Stimulated activated CD4-positive, alpha-beta T cell treated with anti-CD3 and anti-CD28 coated beads, Interleukin-4, amount 100 ng/mL, for 4 hours (primary cell): ENCODE data around the gene MIB1.
"Not testable (repeated sequence)": the region's sequence is repeated elsewhere in the genome, so short reads cannot be mapped to it uniquely, and the experiment has no call there.

Source experiments
- DNase-seq, 2 experiments: peaks; one replicate each; pipeline ENCODE4 v3.0.0-alpha.2; 2020

MIB1 gene

DNA sequence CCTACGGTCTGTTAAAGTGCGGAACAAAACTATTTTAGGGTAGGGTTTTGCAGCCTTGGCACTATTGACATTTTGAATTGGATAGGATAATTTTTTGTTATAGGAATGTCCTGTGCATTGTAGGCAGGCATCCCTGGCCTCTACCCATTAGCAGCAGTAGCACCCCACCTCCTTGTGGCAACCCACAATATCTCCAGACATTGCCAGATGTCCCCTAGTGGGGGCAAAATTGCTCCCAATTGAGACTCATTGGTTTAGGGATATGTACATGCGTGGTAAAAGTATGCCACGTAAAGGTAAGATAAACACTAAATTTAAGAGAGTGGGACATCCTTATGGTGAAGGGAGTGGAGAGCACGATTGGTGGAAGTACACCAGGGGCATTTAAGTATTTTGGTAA lies 4.6 kb downstream of the MIB1 start:
- no peak for DNase-seq

DNA sequence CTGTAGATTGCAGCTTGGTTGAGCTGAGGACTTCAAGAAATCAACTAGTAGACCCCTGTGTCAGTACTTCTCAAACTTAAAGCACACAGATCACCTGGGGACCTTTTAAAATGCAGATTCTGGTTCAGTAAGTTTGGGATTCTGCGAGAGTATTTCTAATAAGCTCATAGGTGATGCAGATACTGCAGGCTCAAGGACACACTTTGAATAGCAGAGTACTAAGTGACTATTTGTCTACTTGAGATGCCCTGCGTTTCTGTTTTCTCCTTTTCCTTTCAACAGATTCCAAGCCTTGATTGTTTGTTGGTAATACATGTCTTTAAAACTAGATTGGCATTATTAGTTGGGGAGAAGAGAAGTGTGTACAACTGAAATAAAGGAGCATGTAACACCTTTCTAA lies 6.7 kb downstream of the MIB1 start:
- DNase-seq, result no peak

DNA sequence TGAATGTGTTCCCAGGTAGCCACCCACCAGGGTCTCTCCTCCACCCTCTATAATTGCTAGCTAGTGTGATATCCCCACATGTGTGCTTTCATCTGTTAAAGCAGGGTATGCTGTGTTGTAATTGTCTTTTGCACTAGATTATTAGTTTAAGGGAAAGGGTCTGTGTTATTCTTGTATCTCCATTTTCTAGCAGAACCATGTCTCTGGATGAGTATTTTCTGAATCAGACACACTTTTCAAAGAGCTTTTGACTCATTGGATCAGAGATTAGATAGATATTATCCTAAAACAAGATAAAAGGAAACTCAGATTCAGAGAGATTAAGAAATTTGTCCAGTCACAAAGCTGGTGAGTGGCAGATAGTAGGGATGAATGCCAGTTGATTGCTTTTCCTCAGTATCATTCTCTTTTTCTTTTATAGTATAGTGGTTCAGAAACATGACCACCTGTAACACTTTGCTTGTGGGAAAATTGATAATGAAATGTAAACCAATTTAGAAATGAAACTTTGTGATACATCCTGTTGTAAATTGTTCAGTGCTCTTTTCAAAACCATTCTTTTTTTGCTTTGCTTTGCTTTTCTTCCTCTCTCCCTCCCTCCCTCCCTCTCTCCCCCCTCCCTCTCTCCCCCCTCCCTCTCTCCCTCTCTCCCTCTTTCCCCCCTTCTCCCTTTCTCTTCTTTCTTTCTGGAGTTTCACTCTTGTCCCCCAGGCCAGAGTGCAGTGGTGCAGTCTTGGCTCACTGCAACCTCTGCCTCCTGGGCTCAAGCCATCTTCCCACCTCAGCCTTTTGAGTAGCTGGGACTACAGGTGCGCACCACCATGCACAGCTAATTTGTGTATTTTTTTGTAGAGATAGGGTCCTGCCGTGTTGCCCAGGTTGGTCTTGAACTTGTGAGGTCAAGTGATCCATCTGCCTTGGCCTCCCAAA lies 7.4 kb downstream of the MIB1 start:
- DNase-seq, result no peak

DNA sequence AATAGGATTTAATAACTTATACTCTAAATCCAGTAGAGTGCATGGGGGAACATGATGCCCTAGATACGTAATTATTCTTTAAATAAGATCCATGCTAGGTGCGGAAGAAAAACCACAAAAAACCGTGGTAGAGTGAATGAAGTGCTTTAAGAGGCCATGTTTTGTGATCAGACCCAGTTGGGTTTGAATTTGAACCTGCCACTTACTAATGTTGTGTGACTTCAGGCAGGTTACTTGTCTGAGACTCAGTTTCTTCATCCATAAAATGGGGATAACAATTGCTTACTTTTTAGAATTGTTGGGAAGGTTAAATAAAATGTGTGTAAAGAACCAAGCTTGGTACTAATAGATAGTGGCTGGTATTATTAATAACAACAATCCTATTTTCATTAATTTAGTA lies 17.2 kb downstream of the MIB1 start:
- no peak for DNase-seq

DNA sequence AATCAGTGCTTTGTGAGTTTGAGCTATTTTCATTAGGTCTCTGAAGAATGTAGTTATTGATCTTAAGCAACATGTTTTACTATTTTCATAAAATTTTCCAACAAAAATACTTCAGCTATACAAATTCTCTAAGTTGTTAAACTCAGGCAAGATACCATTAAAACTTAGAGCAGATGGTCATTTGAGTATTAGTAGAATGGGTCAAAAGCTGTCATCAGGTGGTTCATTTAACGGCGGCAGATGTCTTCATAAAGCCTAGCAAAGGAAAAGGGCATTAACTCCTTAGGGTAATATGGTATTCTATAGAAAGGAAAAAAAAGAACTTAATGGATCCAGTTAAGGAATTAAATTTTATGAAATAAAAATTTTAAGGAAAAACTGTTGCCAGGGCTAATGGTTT lies 19.2 kb downstream of the MIB1 start:
- no peak for DNase-seq

DNA sequence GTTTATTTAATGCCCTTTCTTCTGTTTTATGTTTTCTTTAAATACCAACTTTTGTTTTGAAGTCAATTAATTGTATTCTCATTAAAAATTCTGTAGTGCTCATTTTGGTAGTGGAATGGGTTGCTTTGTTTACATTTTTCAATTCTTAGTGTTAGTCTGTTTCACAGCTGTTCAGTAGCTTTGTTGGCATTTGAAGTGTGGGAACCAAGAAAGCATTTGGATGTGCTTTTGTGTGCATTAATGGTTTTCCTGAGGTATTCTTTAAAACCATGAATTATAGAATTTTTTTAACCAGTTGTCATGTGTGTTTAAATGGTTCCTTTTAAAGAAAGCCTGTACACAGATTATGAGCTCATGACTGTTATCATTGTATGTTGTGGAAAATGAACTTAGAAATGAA lies 19.7 kb downstream of the MIB1 start:
- no peak for DNase-seq

DNA sequence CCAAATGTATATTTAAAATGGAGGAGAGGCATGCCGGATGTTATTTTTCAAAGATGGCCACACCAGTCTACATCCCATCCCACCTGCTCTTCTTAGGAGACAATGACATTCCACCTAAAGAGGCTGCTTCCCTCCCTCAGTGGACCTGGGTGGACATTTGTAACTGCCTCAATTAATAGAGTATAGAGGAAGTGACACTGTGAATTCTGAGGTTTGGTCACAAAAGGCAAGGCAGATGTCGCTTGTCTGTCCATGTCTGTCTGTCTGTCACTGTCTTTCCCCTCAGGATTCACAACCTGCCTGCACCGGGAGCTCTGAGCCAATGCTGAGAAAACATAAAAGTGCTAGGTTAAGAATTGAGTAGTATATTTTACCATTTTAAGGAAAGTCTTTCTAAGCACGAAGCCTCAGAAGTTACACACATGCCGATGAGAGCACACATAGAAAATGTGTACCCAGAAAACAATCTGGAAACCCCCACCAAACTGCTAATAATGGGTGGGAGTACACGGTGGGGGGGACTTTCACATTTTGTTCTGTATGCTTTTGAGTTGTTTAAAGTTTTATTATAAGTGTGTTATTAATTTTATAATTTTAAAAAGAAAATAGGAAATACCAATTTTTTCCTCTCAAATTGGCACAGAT lies 21.0 kb downstream of the MIB1 start:
- no peak for DNase-seq

DNA sequence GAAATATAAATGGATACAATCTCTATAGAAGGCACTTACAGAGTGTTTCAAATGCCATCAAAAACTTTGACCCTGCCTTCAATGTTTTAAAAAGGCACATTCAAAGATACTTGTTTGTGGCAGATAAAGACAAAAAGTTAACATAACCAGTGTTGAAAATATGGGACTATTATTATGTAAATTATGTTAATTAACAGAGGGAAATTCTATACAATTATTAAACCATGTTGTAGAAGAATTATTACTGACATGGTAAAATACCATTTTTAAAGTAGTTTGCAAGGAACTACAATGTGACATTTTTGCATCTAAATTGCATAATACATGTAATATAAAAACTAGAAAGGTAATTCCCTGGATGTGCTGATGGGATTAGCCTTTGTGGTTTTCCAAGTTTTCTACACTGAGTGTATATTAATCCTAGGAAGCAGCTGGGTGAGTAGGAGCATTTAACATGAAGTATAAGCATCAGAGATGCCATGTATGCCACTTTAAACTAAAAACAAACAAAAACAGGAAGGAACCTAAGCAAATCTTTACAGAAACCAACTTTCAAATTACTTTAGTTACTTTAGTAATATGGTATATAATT lies 21.7 kb downstream of the MIB1 start:
- no peak for DNase-seq

DNA sequence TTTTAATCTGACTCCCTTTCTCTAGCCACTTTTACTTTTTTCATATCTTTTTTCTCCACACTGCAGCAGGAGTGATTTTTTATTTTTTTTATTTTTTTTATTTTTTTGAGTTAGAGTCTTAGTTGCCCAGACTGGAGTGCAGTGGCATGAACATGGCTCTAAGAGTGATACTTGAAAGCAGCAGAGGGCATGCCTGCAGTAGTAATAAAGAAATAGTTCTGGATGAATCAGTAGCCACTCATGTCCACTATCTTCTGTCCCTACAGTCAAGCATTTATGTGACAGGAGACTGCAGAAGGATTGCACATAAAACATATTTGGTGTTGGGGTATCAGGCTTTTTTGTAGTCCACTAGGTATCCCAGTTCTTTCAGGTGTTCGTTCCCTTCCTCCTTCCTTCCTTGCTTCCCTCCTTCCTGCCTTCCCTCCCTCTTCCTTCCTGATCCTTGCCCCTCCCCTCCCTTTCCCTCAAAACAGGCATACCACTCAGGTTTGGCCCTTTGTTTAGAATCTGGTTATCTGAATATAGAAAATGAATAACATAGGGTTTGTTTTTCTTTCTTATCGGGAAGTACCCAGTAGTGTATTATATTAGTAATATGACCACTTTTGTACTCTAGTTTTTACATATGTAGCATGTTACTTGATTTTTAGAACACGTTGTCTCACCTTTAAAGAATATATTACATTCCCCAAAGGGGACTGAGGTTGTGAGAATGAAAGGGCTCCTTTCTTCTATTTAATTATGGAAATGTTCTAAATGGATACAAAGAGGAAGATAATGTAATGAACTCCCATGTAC lies 23.5 kb downstream of the MIB1 start:
- DNase-seq, result no peak

DNA sequence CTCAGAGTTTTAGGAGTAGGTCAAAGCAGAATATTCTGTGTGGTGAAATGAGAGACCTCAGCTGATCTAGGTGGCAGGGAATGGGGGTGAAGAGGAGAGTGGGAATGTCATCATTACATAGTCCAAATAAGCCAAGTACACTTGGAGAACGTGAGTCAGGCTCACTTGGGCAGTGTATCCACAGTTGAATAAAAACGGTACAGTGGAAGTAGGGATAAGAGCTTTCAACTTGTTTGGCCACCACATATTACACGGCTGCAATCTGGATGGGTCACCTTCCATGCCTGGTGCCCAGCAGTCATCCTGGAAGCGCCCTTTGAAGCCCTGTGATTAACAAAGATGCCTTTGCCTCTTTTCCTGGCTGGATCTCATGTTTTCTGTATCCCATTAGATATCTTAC lies 28.6 kb downstream of the MIB1 start:
- DNase-seq, result no peak

DNA sequence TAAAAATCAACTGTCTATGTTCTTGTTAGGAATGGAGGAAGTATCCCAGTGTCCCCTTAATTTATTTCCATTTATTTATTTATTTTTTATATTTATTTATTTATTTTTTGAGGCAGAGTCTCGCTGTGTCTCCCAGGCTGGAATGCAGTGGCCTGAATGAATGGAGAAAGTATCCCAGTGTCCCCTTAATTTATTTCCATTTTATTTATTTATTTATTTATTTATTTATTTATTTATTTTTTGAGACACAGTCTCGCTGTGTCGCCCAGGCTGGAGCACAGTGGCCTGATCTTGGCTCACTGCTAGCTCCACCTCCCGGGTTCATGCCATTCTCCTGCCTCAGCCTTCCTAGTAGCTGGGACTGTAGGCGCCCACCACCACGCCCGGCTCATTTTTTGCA lies 34.1 kb downstream of the MIB1 start:
- DNase-seq, result no peak

DNA sequence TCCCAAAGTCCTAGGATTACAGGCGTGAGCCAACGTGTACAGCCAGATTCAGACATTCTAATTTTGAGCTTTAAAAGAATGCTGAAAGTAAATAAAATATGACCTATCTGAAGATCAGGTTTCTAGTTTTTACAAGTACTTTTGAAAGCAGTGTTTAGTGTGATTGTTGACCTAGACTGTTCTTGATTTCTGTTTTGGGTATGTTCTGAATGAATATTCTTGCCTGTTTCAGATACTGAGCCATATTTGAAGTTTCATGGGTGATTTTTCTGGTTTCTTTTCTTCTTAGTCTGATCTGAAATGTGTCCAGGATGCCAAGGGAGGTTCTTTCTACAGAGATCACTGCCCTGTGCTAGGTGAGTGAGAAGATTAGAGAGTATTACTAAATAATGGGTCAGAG lies 37.2 kb downstream of the MIB1 start:
- DNase-seq, result no peak

DNA sequence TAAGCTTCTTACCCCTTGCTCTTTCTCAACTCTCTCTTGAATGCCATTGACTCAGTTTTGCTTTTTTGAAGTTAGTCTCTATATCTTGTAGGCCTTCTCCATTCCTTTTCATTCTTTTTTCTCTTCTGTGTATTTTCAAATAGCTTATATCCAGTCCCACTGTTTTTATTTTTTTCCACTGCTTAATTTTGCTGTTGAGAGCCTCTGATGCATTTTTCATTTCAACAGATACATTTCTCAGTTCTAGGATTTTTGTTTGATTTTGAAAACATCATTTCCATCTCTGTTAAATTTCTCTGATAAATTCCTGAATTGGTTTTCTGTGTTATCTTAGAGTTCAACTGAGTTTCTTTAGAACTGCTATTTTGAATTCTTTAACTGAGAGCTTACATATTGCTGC lies 45.9 kb downstream of the MIB1 start:
- no peak for DNase-seq

DNA sequence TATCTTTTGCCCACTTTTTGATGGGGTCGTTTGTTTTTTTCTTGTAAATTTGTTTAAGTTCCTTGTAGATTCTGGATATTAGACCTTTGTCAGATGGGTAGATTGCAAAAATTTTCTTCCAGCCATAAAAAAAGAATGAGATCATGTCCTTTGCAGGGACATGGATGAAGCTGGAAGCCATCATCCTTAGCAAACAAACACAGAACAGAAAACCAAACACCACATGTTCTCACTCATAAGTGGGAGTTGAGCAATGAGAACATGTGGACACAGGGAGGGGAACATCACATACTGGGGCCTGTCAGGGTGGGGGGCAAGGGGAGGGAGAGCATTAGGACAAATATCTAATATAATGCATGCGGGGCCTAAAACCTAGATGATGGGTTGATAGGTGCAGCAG lies 55.5 kb downstream of the MIB1 start:
- DNase-seq, result not testable (repeated sequence)

DNA sequence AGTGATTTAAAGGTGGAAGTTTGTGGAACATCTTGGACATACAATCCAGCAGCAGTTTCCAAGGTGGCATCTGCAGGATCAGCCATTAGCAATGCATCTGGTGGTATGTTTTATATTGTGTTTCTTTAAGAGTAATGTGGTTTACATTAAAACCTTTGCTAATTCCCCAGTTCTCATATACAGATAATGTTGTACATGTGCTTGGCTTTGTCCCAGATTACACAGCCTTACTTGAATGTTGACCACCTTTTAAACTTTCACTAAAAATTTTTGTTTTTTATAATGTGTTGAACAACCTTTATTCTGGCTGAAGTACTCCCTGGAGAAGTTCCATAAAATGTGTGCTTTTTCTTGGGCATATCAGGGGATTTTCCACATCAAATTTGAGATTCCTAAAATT lies 57.5 kb downstream of the MIB1 start:
- no peak for DNase-seq

DNA sequence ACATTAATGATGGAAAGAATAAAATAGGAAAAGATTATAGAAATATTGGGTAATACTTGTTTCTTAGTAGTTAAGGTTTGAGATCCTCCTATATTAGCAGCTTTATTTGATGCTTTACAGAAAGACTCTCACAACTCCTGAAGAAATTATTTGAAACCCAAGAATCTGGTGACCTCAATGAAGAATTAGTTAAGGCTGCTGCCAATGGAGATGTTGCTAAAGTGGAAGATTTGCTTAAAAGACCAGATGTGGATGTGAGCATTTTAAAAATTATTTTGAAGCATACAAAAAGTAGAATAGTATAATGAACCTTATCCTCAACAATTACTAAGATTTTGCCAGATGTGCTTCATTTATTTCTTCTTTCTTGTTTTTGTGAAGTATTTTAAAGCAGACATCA lies 59.1 kb downstream of the MIB1 start:
- no peak for DNase-seq

DNA sequence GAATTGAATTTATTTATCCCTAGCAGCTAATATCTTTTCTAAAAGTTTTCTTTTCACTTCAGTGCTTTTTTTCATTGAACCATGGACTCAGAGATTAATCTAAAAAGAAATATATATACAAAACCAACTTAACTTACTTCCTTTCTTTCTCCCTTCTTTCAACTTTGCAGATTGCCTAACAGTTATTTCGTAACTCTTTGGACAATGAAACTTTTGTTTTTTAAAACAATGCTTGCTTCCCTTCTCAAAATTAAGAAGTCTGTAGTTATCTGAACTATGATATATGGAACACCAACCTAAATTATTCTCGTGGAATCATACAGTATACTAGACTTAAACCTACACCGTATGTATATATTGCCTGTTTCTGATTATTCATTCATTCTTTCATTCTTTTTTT lies 62.9 kb downstream of the MIB1 start:
- no peak for DNase-seq

DNA sequence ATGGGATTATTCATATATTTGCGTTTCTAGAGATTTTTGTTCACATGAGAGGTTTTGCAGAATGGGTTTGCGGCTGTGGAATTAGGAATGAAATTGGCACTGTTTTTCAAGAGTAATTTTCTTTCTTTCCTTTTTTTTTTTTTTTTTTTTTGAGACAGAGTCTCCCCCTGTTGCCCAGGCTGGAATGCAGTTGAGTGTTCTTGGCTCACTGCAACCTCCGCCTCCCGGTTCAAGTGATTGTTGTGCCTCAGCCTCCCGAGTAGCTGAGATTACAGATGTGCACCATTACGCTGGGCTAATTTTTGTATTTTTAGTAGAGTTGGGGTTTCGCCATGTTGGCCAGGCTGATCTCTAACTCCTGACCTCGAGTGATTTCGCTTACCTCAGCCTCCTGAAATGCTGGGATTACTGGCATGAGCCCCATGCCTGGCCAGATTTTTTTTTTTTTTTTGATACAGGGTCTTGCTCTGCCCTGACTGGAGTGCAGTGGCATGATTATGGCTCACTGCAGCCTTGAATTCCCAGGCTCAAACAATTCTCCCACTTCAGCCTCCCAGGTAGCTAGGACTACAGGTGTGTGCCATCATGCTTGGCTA lies 65.3 kb downstream of the MIB1 start:
- no peak for DNase-seq

DNA sequence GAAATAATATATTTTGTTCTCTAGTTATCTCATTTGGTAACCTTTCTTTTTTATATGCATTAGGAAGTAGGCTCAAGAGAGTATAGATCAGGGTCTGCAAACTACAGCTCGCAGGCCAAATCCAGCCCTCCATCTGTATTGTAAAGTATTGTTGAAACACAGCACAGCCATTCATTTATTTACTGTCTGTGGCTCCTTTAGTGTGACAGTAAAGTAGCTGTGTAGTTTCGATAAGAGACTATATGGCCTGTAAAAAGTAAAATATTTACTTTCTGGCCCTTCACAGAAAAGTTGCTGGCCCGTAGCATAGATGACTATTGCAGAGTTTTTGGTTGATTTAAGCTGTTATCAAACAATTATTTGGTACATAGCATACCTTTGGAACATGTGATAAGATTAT lies 67.6 kb downstream of the MIB1 start:
- DNase-seq, result no peak

DNA sequence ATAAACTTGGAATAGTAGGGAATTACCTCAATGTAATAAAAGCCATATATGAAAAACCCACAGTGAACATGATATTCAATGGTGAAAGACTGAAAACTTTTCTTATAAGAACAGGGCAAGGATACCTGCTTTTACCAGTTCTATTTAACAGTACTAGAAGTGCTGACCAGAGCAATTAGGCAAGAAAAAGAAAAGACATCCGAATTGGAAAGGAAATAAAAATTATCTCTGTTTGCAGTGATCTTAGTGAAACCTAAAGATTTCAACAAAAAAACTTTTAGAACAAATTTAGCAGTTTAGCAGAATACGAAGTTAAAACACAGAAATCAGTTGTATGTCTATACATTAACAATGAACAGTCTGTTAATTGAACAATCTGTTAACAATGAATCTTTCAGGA lies 69.1 kb downstream of the MIB1 start:
- no peak for DNase-seq

DNA sequence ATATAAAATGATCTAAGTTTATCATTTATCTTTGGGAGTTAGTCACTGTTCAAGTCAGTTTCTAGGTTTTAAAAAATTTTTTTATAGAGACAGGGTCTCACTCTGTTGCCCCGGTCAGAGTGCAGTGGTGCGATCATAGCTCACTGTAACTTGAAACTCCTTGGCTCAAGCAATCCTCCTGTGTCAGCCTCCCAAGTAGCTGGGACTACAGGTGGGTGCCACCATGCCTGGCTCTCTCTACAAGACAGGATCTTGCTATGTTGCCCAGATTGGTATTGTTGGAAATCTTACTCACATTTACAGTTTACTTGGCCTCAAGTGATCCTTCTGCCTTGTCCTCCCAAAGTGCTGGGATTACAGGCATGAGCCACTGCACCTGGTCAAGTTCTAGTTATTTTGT lies 74.5 kb downstream of the MIB1 start:
- no peak for DNase-seq

DNA sequence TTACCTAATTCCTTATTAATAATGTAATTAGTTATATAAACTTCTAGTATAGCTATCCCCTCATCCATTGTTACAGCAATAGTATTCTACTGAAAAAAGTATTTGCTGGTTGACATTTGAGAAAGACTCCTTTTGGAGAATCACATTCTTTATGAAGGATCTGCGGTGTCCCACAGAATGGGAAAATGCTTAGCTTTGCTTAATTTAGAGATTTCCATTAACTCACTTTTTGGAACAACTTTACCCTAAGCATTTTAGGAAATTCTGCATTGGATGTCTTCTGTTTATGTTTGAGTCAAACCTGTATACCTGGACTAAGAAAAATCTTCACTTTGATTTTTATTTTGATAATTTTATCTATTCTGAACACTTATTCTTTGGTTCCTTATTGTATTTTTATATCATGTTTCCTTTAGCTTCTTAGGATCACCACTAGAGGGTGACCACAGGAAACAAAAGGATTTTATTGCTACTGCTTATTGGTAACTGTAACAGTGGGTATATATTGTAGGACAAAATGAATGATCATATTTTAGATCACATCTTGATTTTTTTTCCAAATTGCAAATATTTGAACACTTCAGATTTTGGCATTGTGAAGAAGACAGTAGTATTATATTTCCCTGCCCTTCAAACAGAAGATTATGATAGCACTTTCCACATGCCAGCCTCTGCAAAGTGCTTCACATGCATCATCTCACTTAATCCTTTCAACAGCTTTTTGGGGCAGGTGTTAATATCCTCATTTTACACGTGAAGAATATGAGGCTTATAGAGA lies 79.6 kb downstream of the MIB1 start:
- DNase-seq, result no peak
